DMS 273 (cell line): Measurements from ENCODE around the gene NUDCD3.

Experiments
- DNase-seq: peaks from one replicate; lab custom pipeline; 2025; ENCODE audit not compliant: unreplicated experiment; lab: John Stamatoyannopoulos, UW

The NUDCD3 gene

DNA sequence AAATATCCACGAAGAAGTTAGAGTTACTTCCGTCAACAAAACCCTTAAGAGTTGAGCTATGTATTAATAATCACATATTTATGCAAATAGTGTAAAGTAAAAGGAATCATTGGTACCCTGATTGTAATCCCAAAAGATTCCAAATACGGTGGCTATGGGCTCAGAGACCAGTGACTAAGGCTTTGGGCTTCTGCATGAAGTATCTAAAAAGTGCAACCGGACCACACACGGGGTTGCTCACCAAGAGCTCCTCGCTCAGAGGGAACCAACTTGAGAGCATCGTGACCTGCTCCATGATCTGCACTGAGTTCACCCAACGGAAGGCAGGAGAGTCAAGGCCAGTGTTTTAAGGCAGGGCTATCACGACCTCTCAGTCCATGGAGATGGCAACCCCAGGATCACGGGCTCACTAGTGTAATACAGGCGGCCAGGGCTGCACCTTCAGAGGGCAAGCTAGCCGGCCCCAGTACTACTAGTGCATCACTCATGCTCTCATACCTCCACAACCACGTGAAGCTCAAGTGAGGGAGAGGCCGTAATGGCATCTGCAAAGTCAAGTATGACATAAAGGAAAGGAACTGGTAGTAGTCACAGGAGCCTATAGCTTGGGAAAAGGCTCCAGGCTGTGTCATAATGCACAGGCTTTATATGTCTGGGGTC, 87.9 kb downstream of the NUDCD3 start:
- no peak for DNase-seq

DNA sequence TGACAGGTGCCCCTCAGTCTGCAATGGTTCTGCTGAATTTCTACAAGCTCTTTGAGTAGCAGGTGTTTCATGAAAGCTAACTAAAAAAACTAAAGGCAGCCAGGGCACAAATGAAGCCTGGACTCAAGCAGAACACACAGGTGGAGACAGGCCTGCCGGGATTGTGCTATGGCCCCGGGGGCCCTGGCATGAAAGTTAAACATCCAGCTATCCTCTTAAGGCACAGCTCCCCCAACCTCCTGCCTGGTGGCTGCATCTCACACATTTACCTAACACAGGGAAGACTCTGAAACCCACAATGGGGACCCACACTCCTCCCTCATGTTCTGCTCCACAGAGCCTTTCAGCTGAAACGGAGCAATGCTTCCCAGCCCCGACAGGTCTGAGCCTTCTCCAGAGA, 88.8 kb downstream of the NUDCD3 start:
- DNase-seq: no peak

DNA sequence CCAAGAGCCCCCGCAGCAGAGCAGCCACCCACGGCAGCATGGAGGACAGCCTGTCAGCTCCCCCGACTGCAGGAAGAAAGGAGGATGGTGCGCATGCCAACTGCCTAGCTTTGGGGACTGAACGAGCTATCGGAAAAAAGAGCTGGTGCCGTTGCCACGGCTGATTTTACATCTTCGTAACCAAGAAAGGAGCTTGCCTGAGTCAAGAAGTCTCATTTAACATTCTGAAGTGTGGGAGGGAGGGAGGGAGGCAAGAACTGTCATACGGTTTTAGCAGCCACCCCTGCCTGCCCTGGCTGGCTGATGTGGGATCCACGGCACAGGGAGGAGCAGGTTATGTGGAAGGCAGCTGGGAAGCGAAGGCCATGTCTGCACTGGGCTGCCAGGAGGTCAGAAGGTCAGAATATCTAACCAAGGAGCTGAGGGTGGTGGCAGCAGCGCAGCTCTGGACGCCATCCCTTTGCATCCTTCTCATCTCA, 90.4 kb downstream of the NUDCD3 start:
- no peak for DNase-seq

DNA sequence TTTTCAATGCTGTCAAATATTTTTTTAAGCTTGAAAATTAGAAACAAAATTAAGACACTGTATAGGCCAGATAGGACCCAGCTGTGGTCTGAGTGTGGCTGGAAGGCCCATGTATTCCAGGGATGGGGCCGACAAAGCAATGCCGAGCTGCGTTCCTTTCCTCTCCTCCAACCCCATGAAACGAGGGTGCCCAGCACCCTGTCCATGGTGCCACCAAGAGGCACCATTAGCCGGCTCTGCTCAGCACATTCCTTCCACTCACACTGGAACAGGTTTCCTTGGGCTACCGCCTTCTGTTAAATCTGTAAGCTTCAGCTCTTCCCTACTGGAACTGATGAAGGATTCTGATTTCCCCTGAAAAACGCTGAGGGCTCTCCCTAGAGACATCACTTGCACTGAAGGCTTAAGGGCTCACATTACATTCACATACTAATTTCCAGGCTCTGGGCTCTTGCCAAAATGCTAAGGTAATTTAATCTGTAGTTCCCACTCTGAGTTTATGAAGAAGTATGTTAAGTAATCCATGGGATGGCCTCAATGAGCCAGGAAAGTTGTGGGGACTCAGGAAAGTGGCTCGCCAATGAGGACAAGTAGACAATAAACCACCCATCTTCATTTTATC, 91.4 kb downstream of the NUDCD3 start:
- DNase-seq: peak; percentile 97

DNA sequence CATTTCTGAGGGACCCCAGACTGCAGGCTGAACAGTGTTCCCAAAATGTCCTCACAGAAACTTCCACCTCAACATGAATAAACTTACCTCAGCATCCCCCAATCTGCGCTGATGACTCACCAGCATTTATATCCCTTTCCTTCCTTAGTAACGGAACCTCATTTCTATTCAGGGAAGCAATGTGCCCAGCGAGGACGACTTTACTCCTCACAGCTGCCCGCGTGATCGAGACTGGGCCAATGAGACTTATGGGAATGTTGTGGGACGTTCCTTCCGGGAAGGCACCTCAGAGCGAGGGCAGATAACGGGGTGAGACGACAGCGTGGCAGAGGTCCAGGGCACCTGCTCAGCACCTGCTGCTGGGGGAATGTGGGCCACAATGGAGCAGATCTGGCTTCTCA, 91.9 kb downstream of the NUDCD3 start:
- DNase-seq: peak; percentile 96

DNA sequence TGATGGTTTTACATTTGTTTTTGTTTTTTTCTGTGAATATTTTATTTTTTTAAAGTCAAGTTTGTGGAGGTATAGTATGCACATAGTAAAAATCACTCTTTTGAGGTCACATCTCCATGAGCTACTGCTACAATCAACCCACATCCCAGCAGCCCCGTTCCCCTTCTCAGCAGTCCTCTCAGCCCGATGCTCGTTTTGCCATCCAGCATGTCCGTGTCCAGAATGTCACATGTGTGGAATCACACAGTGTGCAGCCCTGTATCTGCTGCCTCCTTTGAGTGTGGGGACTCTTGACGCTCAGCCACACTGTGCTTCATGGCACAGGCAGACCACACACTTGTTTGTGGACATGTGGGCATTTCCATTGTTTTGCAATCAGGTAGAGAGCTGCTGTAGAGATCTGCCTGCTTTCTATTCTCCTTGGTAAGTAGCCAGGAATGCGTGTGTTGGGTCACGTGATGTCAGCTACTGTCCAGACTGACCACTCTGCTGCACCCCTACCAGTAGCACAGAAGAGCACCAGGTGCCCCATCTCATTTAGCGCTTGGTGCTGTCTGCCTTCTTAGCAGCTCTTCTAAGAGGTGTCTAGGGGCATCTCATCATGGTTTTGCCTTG, 93.4 kb downstream of the NUDCD3 start:
- no peak for DNase-seq

DNA sequence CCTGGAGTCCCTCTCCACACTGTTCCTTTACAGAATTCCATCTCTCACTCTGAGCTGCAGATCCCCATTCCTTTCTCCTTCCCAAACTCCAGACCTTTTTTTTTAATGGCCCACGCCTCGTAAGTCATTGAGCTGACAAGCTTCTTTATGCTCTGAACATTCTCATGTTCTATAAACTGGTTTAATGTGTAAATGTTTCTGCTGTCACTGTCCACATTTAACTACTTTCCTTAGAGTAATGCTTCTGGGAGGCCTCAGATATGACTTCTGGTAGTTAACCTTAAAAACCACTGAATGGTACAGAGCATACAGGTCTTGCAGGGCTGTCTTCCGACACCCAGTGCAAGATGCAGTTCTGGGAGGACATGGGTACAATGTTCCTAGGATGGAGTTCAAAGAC, 94.0 kb downstream of the NUDCD3 start:
- no peak for DNase-seq

DNA sequence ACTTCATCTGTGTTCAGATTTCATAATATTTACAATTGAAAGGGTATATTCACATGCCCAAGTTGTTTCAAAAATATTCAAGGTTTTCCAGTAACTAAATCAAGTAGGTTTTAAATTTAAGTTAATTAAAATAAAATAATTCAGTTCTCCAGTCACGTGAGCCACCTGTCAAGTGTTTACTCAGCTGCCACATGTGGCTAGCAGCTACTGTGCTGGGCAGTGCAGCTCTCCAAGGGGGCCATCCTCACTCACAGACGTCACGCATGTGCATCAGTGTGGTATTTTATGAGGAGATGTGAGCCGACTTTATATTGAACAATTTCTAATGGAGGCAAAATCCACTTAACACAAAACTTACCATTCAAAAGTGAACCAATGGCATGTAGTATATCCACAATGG, 95.4 kb downstream of the NUDCD3 start:
- DNase-seq: peak; percentile 52

DNA sequence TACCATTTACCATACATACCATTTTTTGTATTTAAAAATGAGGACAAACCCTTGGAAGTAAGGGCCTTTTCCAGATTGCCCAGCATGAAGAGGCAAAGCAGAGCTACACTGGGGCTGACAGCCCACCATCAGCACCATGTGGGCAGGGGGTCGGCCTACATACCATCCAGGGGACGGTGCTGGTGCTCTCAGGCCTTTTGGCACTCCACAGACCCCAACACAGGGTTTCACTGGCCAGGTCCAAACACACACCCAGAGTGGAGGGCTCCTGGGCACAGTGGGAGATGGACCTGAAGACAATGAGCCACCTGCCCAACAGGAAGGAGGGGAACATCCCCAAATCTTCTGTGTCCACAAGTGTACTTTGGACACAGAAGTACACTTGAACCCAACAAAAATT, 95.8 kb downstream of the NUDCD3 start:
- no peak for DNase-seq

DNA sequence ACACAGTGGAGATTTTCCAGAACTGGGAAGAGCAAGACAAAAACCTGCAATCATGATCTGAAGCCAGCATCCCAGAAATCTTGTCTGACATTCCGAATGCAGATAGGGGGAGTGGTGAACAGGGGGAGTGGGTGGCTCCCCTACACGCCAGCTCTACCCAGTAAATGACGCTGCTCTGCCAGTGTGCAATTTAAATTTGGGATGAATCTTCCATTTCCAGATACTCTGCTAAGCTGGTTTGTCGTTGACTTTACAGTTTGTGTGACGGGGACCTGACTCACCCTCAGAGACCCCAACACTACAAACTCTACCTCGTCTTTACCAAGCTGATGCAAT, 96.4 kb downstream of the NUDCD3 start:
- no peak for DNase-seq

DNA sequence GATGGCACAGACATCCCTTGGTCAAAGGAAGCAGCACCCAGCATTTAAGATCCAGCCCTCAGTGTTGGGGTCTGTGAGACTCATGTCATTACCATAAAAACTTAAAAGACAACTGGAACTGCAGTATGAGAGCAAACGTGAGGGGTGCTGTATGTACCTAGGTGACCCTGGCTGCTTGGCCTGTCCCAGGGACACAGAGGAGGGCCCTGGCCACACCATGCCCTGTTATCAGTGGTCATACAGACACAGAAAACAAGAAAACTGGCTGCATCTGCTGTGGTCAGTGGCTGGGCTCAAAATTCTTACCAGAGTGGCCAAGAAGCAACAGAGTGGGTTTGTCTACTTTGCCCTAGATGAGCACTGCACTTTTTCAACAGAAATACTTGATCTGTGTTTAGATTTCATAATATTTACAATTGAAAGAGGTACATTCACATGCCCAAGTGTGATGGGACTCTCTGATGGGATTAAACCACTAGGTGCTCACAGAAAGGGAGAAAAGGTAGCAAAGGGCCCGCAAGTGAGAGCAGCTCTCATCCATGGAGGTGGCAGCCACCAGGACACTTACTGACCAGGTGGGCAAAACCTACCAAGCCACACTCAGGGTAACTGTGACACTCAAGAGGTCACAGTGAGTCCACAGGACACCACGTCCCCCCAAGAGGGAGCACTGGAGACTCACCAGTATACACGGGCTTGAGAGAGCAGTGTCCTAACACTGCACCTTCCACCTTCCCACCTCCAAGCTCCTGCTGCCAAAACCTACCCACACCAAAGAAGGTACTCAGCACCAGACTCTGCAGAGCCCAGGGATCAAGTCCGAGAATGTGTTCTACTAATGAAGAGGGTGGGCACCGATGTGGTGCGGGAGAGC, 97.0 kb downstream of the NUDCD3 start:
- no peak for DNase-seq

DNA sequence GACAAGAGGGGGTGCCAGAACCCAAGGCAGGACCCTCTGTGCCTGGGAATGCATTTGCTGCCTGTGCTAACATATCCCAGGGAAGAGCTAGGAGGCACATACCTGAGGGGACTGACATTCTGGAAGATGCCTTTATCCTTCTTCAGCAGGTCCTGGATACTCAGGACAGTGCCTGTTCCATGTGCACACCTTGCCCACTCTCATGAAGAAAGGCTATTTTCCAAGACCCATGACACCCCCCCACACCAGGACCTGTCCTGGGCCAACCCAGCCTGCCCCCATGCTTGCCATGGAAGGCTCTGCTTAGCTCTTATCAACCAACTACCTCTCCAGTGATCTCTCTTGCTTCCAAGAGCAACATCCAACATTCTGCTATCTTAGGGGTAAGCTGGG, 97.8 kb downstream of the NUDCD3 start:
- DNase-seq: no peak

DNA sequence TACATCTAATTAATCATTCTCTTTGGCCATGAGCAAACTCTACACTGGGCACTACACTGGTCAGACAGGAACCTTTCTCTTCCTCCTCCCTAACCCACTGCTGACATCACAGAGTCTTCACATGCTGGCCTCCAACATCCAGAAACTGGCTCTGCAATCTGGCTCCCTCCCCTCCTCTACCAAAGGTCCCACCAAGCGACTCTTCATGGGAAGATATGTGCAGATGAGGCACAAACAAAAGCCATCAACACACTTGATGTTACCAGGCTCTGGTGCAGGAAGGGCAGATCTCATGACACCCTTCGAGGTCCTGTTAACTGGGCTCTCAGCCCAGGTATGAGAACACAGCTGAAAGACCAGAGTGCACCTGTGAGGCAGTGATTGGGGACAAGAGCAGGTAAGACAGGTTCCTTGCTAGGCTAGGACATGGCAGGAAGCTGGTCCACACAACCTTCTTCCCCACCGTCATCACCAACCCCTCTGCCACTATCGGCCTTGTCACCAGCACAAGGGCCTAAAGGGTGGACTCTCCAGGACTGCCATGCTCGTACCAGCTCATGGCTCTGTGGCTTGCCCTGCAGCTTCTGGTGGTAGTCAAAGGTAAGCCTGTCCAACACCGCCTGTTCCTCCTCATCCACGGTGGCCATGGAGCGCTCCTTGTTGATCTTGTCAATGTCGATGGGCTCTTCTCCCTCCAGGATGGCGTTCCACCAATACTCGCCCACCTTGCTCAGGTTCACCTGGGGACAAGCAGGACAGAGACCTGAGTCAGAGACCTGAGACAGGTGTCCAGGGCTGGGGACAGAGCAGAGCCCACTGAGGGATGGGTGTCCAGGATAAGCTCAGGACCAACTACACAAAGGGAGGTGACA, 98.5 kb downstream of the NUDCD3 start:
- DNase-seq: no peak

DNA sequence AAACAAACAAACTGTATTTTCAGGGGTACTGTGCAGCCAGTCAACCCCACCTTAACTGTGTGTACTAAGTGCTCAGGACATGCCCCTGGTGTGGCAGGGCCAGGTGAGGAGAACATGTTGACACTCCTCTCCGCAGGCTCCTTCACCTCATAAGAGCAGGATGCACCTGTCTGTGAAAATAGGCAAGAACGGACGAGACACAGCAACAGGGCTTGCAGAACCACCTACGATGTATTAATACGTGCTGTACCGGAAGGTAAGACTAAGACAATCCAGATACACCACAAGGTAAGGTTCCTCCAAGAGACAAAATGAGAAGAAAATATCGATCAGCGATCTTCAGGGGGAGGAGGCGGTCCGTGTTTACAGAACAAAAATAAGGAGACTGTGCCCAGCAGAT, 99.3 kb downstream of the NUDCD3 start:
- DNase-seq: no peak

DNA sequence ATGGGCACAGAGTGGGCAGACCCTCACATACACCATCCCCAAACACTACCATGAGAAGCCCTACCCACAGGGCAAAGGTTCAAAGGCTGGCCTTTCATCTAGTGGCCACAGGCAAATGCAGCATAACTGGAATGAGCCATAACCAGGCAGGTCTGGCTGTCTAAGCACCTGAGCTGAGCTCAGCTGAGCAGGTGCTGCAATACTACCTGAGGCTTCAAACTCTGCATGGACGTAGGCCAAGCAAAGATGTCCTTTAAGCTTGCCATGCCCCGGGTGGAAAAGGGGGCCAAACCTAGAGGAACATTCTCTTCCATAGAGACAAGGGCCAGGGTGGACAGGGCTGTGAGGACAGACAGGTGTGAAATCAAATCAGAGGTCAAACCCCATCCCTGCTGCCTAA, 99.8 kb downstream of the NUDCD3 start:
- no peak for DNase-seq

DNA sequence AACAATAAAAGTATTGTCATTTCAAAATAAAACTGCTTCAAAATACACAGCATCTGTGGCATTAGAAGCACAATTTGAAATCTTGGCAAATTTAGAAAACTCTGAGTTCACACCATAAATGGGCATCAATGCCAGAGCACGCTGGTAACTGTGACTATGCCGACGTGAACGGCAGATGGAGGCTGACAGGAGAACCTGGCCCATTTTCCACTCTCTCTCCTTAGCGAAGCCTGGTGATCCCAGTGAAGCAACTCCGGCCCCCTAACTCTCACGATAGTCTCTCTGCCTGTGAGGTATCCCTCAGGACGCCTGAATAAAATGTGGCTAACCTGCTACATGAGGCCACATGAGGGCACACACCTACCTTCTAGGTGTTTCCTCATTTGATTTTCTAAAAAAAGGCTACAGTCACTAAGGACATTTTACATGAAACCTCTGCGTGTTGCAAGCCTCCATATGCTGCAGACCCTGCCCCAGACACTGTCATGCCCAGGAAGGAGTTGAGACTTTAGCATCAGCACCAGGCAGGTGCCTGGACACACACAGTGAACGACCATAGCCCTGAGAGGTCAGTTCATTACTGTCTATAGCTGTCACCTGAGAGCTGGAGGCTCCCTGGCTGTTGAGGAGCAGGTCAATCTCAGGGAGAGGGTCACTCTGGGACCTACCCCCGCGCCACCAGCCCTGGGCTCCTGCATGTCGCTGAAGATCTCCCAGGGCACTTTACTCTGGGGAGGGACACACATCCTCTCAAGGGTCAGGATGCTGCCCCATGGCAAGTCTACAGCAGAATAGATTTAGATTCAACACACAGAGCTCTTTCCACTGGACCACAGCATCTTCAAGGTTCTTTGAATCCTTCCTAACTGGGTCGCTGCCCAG, 102.1 kb downstream of the NUDCD3 start:
- DNase-seq: no peak

DNA sequence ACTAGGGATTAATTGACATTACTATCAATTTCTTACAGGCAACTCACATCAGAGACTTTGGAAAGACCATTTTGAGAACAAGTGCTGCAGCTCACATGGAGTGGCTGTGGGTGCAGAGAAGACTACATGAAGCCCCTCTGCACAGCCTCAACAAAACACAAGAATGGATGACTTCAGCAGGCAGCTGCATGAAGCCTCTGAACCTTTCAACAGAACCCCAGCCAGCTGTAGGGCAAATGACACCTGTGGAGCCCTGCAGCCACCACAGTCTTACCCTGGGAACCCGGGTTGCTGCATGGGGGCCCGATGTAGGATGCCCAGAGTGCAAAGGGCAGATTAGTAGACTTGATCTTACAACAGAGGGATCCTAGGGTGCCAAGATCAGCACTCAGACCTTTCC, 103.1 kb downstream of the NUDCD3 start:
- no peak for DNase-seq

DNA sequence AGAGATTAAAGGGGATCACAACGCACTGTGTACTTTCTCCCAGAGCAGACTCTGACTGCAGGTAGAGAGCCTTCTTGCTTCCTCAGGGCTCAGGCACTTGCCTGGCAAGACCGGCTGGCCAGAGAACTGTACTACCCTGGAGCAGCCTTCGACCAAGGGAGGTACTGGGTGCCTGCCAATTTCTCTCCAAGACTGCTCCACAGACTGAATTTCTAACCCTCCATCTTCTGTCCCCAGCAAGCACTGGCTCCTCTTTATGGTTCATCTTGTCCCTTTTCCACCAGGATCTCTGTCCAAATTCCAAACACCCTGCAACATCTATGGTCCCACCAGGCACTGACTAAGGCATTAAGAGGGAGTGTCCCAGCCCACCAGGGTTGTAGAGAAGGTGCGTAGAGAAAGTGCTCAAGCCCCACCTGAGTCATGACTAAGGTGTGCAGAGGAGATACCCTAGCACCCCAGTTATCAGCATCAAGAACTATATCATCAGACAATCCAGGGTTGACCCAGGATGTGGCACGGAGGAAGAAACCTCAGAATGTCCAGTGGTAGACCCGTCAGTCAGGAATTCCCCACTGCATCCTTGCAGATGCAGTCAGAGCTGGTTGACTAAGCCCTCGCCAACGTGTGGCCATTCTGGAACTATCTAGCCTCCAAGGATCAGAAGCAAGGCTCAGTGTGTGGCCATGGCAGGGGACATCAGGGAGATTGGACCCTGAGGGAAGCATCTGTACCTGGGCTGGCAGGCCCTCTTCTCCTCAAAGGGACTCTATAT, 104.1 kb downstream of the NUDCD3 start:
- no peak for DNase-seq
